NCI-H1694 treated with DMSO at 0.1 percent for 48 hours (cell line): Measurements from ENCODE around the gene UBE2E1.

Source experiments
- DNase-seq: peaks from one replicate; lab custom pipeline; 2025; lab: John Stamatoyannopoulos, UW

The UBE2E1 gene

GRCh38 chr3:23805633-23806533, at the start of gene UBE2E1:
Gene UBE2E1, plus strand, starts transcription at chr3:23805955. Its CDS starts 1,315 bp downstream, at chr3:23807270.
- no peak for DNase-seq

- DNase-seq = no peak
Measured at GRCh38 chr3:23756206-23756840, 49.4 kb upstream of the UBE2E1 start.

- no peak for DNase-seq
Measured at GRCh38 chr3:23758253-23758838, 47.4 kb upstream of the UBE2E1 start.

GRCh38 chr3:23760325-23760724, 45.4 kb upstream of the UBE2E1 start:
- DNase-seq = no peak

GRCh38 chr3:23760871-23761373, 44.8 kb upstream of the UBE2E1 start:
- no peak for DNase-seq

- no peak for DNase-seq
Measured at GRCh38 chr3:23761440-23761896, 44.3 kb upstream of the UBE2E1 start.

GRCh38 chr3:23762214-23762613, 43.5 kb upstream of the UBE2E1 start:
- no peak for DNase-seq

- no peak for DNase-seq
Measured at GRCh38 chr3:23762759-23763477, 42.8 kb upstream of the UBE2E1 start.

GRCh38 chr3:23764407-23764806, 41.3 kb upstream of the UBE2E1 start:
- DNase-seq = no peak

GRCh38 chr3:23767546-23767945, 38.2 kb upstream of the UBE2E1 start:
- no peak for DNase-seq

GRCh38 chr3:23775254-23775909, 30.4 kb upstream of the UBE2E1 start:
- no peak for DNase-seq

GRCh38 chr3:23776352-23776891, 29.3 kb upstream of the UBE2E1 start:
- no peak for DNase-seq

GRCh38 chr3:23778446-23778845, 27.3 kb upstream of the UBE2E1 start:
- no peak for DNase-seq

GRCh38 chr3:23779841-23780240, 25.9 kb upstream of the UBE2E1 start:
- DNase-seq = no peak

- DNase-seq = no peak
Measured at GRCh38 chr3:23781051-23781450, 24.7 kb upstream of the UBE2E1 start.

GRCh38 chr3:23781871-23782270, 23.9 kb upstream of the UBE2E1 start:
- no peak for DNase-seq

- no peak for DNase-seq
Measured at GRCh38 chr3:23785097-23785645, 20.6 kb upstream of the UBE2E1 start.

- DNase-seq = no peak
Measured at GRCh38 chr3:23785882-23786281, 19.9 kb upstream of the UBE2E1 start.

GRCh38 chr3:23791678-23792077, 14.1 kb upstream of the UBE2E1 start:
- no peak for DNase-seq

GRCh38 chr3:23793528-23794134, 12.1 kb upstream of the UBE2E1 start:
- no peak for DNase-seq
